NCI-H524 (cell line): ENCODE data around the gene BMI1.
"Not testable (repeated sequence)": the region's sequence is repeated elsewhere in the genome, so short reads cannot be mapped to it uniquely, and the experiment has no call there.

ENCODE experiments used
- DNase-seq, 2 experiments: peaks; one replicate each; lab custom pipeline; 2025; lab: John Stamatoyannopoulos, UW

The BMI1 gene

GRCh38 chr10:22320591-22321155 lies at the start of gene BMI1:
BMI1 (plus strand) TSS chr10:22321099; CDS start chr10:22326450, 5,351 bp downstream.
- peak; percentile 34 to 59 for DNase-seq

- no peak for DNase-seq
These were observed 49.1 kb upstream of the BMI1 start for GRCh38 chr10:22271786-22272185.

GRCh38 chr10:22278441-22278782 lies 42.5 kb upstream of the BMI1 start:
- DNase-seq = no peak

- DNase-seq = no peak
These were observed 40.8 kb upstream of the BMI1 start for GRCh38 chr10:22280078-22280477.

GRCh38 chr10:22285130-22285529 lies 35.8 kb upstream of the BMI1 start:
- DNase-seq = no peak

DNA sequence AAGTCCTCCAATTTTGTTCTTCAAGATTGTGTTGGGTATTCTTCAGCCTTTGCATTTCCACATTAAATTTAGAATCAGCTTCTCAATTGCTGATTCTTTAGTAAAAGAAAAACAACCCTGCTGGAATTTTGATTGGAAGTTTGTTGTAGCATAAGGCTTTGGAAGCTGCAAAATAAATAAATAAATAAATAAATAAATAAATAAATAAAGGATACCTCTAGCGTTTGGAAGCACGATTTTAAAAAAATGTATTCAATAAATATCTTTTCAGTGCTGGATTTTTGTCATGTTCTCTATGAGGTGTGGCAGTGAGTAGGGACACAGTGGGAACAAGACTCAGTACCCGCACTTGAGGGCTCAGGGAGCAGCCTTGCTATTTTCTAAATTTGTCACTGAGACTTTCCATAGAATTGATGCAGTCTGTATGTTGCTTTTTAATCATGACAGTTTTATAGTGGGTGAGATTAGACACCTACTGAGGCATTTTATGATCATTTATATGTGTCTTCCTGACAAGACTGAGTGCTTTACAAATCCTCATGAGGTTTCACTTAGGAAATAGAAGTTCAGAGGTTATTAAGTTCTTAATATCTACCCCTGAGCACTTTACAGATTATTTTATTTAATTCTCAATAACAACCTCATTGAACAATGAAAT lies 27.0 kb upstream of the BMI1 start:
- no peak for DNase-seq

DNA sequence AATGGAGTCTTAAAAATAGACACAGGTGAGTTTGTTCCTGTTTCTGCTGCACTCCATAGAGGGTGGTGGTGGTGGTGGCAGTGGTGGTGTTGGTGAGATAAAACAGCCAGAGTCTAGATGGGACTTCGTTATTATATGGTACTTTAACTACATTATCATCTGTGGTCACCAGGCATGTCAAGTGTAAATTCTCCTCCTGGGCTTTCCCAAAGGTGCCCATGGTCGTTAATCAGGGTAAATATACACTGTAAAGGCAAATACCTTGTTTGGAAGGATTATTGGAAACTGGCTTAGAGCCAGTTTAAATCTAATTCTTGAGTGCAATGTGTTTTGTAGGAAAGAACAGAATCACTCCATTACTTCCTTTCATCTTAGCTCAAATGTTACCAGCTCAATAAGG lies 26.2 kb upstream of the BMI1 start:
- no peak for DNase-seq

DNA sequence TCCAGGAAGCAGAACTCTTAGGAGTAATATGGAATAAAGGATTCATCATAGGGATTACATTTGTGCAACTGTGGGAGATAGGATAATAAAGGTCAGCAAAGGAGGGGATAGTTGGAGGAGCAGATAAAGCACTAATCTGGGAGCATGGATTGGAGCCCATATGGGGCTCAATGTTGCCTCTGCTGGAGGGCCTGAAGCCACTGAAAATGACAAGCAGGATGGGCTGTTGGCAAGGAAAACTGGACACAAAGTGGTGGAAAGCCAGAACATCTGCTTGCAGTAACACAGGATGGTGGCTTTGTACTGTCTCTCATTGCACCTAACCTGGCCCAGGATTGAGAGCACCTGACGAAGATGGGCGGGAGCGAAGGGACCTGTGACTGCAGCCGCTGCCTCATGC lies 19.7 kb upstream of the BMI1 start:
- DNase-seq = peak in 1 of 2 experiments; percentile 14

DNA sequence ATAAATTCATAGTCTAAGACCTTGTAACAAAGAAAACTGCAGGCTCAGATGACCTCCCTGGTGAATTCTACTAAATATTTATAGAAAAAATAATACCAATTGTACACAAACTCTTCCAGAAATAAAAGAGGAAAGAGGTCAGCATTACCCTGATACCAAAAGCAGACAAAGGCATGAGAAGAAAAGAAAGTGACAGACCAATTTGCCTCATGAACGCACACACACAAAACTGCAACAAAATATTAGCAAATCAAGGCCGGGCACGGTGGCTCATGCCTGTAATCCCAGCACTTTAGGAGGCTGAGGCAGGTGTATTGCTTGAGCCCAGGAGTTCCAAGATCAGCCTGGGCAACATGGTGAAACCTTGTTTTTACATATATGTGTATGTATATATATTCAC lies 17.4 kb upstream of the BMI1 start:
- DNase-seq = no peak

DNA sequence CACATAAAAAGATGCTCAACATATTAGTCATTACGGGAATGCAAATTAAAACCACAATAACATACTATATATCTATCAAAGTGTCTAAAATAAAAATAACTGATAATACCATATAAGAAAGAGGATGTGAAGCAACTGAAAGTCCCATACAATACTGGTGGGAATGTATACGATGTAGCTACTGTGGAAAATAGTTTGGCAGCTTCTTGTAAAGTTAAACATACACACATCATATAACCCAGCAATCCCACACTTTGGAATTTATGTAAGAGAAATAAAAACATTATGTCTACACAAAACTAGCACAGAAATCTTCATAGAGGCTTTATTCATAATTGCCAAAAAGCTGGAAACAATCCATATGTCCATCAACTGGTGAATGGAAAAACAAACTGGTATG lies 15.2 kb upstream of the BMI1 start:
- no peak for DNase-seq

- DNase-seq = peak in 1 of 2 experiments; percentile 4
These were observed 12.5 kb upstream of the BMI1 start for GRCh38 chr10:22308390-22308789.

- DNase-seq = no peak
These were observed 11.5 kb upstream of the BMI1 start for GRCh38 chr10:22309180-22310000.

DNA sequence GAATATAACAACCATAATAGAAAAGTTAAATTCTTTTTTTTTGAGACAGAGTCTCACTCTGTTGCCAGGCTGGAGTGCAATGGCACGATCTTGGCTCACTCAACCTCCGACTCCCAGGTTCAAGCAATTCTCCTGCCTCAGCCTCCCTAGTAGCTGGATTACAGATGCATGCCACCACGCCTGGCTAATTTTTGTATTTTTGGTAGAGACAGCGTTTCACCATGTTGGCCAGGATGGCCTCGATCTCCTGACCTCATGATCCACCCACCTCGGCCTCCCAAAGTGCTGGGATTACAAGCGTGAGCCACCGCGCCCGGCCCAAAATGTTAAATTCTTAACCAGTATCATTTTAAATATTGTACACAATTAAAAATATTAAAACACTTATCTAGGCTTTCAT lies 10.9 kb upstream of the BMI1 start:
- not testable (repeated sequence) for DNase-seq

GRCh38 chr10:22310928-22311327 lies 10.0 kb upstream of the BMI1 start:
- DNase-seq = no peak

DNA sequence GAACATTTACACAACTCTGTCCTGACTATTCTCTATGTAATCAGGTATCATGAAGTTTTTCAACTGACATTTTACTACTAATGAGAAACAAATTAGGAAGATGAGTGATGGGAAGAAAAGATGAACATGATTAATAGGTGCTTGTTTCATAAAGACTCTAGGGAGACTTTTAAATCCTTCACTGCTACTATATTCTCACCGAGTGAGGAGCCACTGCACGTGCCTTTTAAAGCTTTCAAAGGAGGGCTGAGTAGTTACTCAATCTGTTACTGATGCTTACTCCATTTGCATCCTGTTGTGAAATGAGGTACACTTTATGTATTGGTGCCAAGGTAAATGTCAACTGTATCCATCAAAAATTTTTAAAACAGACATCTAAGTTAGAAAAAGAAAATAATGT lies 6.0 kb upstream of the BMI1 start:
- peak in 1 of 2 experiments; percentile 26 for DNase-seq

DNA sequence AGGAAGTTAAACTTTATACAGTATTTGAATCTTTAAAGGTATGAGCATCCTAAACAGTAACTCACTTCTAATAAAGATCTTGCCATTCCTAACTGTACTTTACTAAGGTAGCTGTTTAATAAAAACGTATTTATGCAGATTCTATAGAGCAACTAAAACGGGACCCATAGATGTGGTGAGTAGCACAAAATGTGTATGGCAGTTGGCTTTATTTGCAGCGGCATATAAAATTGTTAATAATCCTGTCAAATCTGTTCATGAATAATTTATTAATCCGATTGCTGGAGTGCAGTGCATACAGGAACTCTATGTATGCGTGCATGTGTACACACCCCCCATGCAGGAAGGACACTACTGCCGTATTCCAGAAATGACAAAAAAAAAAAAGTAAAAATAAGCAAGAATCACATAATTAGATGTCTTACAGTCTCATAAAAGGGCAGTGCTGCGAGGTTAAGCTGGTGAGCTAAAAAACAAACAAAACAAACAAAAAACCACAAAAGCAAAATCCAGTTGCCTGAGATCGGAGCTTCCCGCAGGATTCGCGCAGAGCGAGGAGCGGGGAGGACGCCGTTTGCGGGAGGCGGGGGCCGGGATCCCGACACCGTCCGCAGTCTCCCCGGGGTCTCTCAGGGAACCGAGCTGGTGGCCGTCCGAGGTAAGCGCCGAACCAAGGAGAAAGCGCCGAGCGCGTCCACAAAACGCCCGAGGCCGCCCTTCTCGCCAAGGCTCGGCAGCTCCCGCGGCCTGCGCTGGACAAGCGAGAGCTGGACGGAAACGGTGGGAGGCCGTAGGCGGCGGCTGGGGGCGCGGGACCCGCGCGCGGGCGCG lies 5.2 kb upstream of the BMI1 start:
- DNase-seq = peak in 1 of 2 experiments; percentile 60

GRCh38 chr10:22316286-22317075 lies 4.4 kb upstream of the BMI1 start, which contains the start of gene COMMD3:
COMMD3 (plus strand) TSS chr10:22316388; CDS start chr10:22316418, 30 bp downstream.
- DNase-seq = peak; percentile 44 to 60

GRCh38 chr10:22317076-22317370 lies 3.9 kb upstream of the BMI1 start:
- peak in 1 of 2 experiments; percentile 29 for DNase-seq

DNA sequence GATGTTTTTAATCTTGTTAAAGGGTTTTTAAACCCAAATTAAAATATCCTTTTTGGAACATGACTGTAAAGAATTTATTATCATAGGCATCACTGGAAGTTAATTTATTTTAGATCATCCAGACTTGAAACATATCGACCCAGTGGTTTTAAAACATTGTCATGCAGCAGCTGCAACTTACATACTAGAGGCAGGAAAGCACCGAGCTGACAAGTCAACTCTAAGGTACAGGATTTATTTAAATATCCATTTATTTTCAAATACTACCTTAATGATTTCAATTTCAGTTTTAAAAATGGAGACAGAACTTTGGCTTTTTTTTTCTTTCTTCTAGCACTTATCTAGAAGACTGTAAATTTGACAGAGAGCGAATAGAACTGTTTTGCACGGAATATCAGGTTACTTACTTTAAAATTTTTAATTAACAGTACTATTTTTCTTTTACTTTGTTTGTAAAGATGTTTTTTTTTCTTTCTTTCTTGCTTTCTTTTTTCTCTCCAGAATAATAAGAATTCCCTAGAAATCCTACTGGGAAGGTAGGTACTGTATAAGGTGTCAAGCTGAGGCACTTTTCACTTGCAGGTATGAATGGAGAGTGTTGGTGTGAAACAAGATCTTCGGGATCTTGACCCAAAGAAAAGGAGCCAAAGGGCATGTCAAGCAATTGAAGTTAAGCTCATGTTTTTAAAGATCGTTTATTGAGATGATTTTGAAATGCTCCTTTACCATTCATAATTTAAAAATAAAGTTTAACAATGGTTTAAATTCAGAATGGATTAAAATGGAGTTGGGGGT lies 2.9 kb upstream of the BMI1 start:
- no peak for DNase-seq

GRCh38 chr10:22318772-22319171 lies 2.1 kb upstream of the BMI1 start:
- DNase-seq = no peak

GRCh38 chr10:22319547-22319979 lies 1.3 kb upstream of the BMI1 start:
- no peak for DNase-seq
